Fibroblast of mammary gland (primary cell): ENCODE results near the gene SPACDR.

Experiments
- DNase-seq: peaks from one replicate; pipeline ENCODE4 v3.0.0-alpha.2; 2010; ENCODE audit warnings: low read depth
- H3K4me3 ChIP-seq: 2 replicates; pipeline ENCODE4 v1.5.1; 2011; ENCODE audit warnings: low read depth, mild to moderate bottlenecking, low read length, moderate library complexity; ENCODE audit not compliant: control insufficient read depth
- TF ChIP-seq, protein P1 (sequence below): conservative IDR thresholded peaks from 2 replicates; pipeline ENCODE4 v1.5.1; 2011; ENCODE audit warnings: low read depth, low read length, inconsistent platforms; ENCODE audit not compliant: control insufficient read depth, insufficient read depth

The SPACDR gene

DNA sequence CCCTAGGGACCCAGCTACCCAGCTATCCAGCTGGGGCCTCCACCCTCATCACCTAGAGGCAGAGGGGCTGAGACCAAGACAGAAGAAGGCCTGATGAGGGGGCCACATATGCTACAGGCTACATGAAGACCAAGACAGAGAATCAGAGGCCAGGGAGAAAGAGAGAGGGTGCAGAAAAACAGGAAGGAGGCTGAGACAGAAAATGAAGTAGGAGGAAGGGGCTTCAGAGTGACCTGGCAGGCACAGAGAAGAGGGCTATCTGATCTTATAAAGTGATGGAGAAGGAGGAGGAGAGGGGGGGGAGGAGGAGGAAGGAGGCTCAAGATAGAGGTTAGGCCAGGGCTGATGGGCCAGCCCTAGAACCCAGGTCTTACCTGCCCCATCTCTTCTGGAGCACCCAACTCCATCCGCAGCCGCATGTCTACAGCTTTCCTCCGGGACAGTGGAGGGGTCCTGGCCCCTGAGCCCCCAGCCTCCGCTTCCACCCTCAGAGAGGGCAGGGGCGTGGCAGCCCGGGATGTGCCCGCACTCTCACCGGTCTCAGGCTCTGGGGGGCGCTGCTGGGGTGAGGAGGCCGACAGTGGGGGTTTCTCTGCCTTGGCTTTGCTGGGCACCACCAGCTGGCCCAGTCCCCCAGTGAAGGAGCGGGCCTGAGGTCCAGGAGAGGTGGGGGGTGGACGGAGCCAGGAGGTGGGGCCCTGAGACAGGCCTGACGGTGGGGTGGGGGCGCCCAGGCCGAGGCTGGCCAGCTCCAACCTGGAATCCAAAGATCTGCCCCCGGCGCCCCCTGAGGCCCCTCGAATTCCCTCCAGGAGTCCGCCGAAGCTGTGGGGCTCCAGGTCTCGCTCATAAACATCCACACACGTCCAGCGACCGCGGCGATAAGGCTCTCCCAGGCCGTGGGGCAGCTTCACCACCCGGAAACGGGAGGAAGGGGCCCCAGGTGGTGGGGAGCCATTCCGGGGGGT is 13.1 kb upstream of the SPACDR start:
- DNase-seq, result no peak
- TF ChIP-seq, protein P1, sequence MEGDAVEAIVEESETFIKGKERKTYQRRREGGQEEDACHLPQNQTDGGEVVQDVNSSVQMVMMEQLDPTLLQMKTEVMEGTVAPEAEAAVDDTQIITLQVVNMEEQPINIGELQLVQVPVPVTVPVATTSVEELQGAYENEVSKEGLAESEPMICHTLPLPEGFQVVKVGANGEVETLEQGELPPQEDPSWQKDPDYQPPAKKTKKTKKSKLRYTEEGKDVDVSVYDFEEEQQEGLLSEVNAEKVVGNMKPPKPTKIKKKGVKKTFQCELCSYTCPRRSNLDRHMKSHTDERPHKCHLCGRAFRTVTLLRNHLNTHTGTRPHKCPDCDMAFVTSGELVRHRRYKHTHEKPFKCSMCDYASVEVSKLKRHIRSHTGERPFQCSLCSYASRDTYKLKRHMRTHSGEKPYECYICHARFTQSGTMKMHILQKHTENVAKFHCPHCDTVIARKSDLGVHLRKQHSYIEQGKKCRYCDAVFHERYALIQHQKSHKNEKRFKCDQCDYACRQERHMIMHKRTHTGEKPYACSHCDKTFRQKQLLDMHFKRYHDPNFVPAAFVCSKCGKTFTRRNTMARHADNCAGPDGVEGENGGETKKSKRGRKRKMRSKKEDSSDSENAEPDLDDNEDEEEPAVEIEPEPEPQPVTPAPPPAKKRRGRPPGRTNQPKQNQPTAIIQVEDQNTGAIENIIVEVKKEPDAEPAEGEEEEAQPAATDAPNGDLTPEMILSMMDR, result peak; percentile 39
- peak overlapping the region; percentile 92 for H3K4me3 ChIP-seq

DNA sequence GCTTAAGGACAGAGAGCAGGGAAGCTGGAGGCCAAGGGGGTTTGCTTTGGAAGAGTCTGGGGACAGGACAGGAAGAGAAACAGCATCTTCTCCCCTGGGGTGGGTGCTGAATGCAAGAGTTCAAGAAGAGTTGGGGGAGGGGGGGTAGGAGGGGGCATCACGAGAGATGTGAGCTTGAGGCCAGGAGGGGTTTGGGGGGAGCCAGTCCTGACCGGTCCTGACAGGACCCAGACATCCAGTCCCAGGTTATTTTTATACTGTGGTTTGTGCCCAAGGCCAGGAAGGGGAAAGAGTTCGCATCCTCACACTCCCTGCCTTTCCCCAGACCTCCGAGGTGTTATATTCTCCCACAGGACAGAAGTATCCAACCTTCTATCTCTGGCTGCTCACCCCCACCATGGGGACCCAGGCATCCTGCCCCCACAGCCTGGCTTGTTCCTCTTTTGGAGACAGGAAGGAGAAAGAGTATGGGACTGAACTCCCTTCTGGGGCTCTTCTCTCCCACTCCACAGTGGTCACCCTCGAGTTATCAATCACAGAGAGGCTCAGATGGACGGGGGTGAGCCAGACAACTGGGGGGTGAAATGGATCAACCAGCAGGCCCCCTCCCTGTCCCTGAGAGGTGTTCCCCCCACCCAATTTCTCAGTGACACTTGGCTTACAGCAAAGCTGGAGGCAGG is 12.2 kb upstream of the SPACDR start:
- DNase-seq, result no peak
- H3K4me3 ChIP-seq, result peak overlapping the region; percentile 92
- TF ChIP-seq, protein P1, result no peak

DNA sequence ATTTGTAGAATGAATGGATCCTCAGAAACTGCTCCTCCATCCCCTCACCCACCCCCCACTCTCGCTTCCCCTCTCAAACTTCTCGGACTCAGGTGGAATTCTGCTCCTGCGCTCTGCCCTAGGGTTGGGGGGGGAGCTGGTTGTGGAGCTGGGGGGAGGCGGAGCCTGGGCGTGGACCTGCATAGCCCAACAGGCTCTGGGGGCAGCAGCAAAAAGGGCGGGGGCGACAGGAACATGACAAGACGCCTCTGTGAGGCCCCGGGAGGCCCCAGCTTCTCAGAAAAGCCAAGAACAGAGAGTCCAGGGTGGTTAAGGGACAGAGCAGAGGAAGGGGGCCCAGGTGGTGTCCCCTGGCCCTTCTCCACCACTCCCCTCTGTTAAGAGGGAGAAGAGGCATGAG is 11.5 kb upstream of the SPACDR start:
- peak overlapping the region; percentile 92 for H3K4me3 ChIP-seq
- TF ChIP-seq, protein P1, result no peak
- DNase-seq, result no peak

DNA sequence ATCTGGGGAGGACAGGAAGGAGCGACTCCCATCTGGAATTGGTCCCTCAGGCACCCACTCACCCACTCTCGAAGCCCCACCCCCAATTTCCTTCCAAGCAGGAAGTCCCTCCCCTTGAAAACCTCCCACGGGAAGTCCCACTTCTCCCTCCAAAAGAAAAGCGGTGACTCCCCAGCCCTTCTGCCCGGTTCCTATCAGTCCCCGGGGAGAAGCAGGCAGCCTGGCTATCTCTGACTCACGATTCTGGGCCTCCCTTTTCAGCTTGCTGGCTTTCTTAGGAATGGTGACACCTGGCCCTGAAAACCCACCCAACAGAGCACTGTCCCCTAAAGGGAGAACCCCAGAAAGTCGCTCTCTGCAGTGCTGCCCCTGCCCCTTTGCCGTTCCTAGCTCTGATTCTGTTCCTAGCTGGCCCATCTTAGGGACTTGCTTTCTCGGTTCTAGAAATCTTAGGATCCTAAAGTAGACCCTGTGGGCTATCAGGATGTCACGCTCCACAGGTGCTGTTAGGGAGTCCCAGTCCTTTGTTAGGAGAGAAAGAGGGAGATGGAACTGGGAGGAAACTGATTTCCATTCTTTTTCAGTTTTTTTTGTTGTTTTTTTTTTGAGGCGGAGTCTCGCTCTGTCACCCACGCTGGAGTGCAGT is 8.9 kb upstream of the SPACDR start:
- H3K4me3 ChIP-seq, result no peak overlapping the region
- TF ChIP-seq, protein P1, result no peak
- peak; percentile 67 for DNase-seq

DNA sequence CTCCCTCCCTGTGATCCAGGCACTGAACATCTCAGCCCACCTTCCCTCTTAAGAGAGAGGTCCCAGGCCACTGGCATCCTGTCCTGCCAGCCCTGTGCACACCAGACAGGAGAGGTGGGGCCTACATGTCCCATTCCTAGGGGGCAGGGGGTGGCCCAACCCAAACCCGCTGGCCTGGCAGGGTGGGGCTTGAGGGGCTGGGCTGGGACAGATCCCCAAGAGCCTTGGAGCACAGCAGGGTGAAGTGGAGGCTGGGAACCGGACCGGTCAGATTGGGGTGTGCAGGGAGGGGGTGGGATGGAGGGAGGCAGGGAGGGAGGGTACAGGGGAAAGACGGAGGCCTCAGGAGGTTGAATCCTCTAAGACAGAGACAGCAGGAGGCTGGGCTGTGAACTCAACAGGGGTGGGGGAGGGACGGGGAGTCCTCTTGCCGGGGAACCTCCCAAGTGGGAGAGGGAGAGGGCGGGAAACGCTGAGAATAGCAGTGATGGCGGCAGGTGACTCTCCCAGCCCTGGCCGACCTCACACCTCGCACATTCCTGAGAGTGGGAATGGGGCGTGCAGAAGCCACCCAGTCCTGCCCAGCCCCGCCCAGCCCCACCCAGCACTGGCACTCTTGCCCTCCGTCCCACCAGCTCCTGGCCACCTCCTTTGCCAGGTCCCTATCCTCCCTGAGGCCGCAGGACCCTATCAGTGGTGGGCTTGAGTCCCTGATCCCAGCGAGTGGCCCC is 8.2 kb upstream of the SPACDR start:
- no peak for DNase-seq
- H3K4me3 ChIP-seq, result no peak overlapping the region
- TF ChIP-seq, protein P1, result no peak

DNA sequence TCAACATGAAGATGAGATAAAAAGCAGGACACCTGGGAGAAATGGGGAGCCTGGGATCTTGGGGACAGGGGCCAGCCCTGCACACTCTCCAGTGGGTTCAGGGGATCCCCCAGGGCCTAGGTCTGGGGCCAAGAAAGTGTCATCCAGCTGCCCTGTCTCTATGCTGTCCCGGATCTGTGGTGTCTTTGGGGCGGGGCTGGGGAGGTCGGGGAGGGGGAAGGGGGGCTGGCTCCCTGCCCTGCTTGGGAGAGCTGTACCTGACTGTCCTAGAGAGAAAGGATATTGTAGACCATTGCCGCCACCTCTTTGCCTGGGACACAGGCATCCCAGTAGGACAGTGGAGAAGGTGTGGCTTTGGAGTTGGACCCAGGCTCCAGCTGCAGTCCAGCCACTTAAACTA is 7.0 kb upstream of the SPACDR start:
- TF ChIP-seq, protein P1, result no peak
- DNase-seq, result no peak
- no peak overlapping the region for H3K4me3 ChIP-seq
